ENCODE measurements around the gene NOP56.
A peak's percentile ranks its signal among the peaks of the same experiment; 100 is the strongest.

Gene NOP56

GRCh38 chr20:2687514-2687913, 35.1 kb downstream of the NOP56 start:
- TF ChIP-seq CTCF (IDR thresholded peaks at IDR 0.05; ENCODE audit: extremely low read depth, missing control alignments): no peak
- no peak for DNase-seq (ENCODE audit: low spot score)

- peak; percentile 31 for TF ChIP-seq CTCF (IDR thresholded peaks at IDR 0.05; ENCODE audit: extremely low read depth, missing control alignments)
- DNase-seq (ENCODE audit: low spot score): peak; percentile 74
Measured at GRCh38 chr20:2688041-2688591, 35.7 kb downstream of the NOP56 start.

GRCh38 chr20:2690213-2690612, 37.8 kb downstream of the NOP56 start:
- TF ChIP-seq CTCF (IDR thresholded peaks at IDR 0.05; ENCODE audit: extremely low read depth, missing control alignments): no peak

DNA sequence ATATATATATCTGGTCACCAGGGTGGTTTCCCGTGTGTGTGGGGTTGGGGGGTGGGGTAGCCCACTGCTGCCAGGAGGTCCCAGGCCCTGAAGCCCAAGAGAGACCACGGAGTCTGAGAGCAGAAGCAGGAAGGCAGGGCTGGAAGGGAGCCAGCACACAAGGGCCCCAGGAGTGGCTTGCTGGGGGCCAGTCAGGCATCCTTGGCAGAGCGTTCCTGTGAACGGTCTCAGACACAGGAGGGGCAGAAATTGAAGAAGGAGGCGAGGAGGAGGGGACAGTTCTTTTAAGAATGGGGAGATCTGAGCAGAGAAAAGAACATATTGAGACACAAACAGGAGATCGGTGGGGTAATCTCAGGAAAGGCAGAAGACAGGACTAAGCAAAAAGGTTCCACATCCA, 38.3 kb downstream of the NOP56 start:
- DNase-seq (ENCODE audit: low spot score): no peak
- TF ChIP-seq CTCF (IDR thresholded peaks at IDR 0.05; ENCODE audit: extremely low read depth, missing control alignments): no peak

More at GRCh38 chr20:2690213-2690612, 37.8 kb downstream of the NOP56 start:
- DNase-seq (ENCODE audit: low spot score): no peak

- no peak for TF ChIP-seq CTCF (IDR thresholded peaks at IDR 0.05; ENCODE audit: extremely low read depth, missing control alignments)
- DNase-seq (ENCODE audit: low spot score): no peak
Measured at GRCh38 chr20:2691127-2691526, 38.7 kb downstream of the NOP56 start.

GRCh38 chr20:2691663-2692035, 39.2 kb downstream of the NOP56 start:
- no peak for DNase-seq (ENCODE audit: low spot score)
- no peak for TF ChIP-seq CTCF (IDR thresholded peaks at IDR 0.05; ENCODE audit: extremely low read depth, missing control alignments)

GRCh38 chr20:2692036-2692885, 39.8 kb downstream of the NOP56 start, which contains the start of gene EBF4:
Gene EBF4, plus strand, starts transcription at chr20:2692780. Its CDS starts 866 bp downstream, at chr20:2693646.
- peak; percentile 86 for DNase-seq (ENCODE audit: low spot score)
- TF ChIP-seq CTCF (IDR thresholded peaks at IDR 0.05; ENCODE audit: extremely low read depth, missing control alignments): no peak

Measured in GM20000 (cell line).